Coronary artery (tissue), 2 donors: ENCODE results near the gene OCA2.
A peak's percentile ranks its signal among the peaks of the same experiment; 100 is the strongest.

Experiments
- DNase-seq: peaks from one replicate; pipeline ENCODE4 v3.0.0-alpha.2; 2017; ENCODE audit warnings: low spot score
- H3K27ac ChIP-seq, 2 donors: fragments of 200-600 bp; sonication (generic); one replicate each; pipeline ENCODE4 v1.5.1; 2016 to 2019
- H3K4me3 ChIP-seq: fragments of 200-600 bp; sonication (generic); 2 replicates; pipeline ENCODE4 v1.5.1; 2016; ENCODE audit warnings: mild to moderate bottlenecking, moderate library complexity
- TF ChIP-seq, protein P1 (sequence below): fragments of 200-600 bp; sonication (generic); IDR thresholded peaks from one replicate; pipeline ENCODE4 v1.5.1; 2019; ENCODE audit warnings: antibody characterized with exemption

Gene OCA2

DNA sequence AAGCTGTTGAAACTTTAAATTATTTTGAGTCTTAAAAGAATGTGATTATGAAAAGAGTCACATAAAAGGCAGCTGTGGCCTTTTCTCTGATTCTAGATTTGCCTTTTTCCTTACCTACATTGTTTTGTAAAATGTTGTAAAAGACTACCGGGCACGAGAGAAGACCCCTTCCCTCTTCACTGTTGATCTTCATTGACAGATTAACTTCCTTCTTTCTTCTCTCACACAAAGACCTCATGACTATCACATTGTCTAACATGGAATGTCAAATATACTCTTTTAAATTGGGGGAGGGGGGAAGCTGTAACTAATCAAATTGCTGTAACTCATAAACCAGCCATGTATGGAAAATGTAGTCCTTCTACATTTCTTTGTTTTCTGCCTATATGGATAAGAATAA lies 68.3 kb downstream of the OCA2 start:
- Histone ChIP-seq H3K27ac (no peak overlapping the region), H3K4me3 (no peak overlapping the region)
- no peak for DNase-seq
- TF ChIP-seq, protein P1, sequence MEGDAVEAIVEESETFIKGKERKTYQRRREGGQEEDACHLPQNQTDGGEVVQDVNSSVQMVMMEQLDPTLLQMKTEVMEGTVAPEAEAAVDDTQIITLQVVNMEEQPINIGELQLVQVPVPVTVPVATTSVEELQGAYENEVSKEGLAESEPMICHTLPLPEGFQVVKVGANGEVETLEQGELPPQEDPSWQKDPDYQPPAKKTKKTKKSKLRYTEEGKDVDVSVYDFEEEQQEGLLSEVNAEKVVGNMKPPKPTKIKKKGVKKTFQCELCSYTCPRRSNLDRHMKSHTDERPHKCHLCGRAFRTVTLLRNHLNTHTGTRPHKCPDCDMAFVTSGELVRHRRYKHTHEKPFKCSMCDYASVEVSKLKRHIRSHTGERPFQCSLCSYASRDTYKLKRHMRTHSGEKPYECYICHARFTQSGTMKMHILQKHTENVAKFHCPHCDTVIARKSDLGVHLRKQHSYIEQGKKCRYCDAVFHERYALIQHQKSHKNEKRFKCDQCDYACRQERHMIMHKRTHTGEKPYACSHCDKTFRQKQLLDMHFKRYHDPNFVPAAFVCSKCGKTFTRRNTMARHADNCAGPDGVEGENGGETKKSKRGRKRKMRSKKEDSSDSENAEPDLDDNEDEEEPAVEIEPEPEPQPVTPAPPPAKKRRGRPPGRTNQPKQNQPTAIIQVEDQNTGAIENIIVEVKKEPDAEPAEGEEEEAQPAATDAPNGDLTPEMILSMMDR = no peak

- H3K4me3 ChIP-seq = no peak overlapping the region
These were observed 71.4 kb downstream of the OCA2 start for GRCh38 chr15:28027714-28028076.

GRCh38 chr15:28026764-28027713 lies 72.1 kb downstream of the OCA2 start:
- TF ChIP-seq, protein P1 = no peak
- H3K27ac ChIP-seq = no peak overlapping the region
- H3K4me3 ChIP-seq = no peak overlapping the region
- DNase-seq = peak; percentile 41

More at GRCh38 chr15:28027714-28028076, 71.4 kb downstream of the OCA2 start:
- TF ChIP-seq, protein P1 = no peak
- H3K27ac ChIP-seq = no peak overlapping the region
- peak; percentile 61 for DNase-seq

DNA sequence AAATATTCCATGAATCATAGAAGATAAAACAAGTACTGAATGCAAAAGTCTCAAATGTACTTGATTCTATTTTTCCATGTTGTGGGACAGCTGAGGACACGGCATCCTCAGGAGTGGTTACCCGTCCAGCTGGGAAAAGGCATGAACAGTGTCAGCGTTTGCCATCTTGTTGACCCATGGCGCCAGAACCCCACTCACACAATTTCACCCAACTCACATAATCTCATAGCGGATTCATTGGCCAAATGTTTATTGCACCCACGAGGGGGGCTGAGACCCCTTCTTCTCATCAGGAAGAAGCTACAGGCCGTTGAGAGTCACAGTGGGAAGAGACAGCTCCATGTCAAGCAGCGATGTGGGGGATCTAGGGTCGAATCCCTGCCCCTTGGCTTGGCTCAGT lies 72.9 kb downstream of the OCA2 start:
- Histone ChIP-seq H3K27ac (no peak overlapping the region), H3K4me3 (no peak overlapping the region)
- TF ChIP-seq, protein P1 = no peak
- DNase-seq = peak; percentile 62

DNA sequence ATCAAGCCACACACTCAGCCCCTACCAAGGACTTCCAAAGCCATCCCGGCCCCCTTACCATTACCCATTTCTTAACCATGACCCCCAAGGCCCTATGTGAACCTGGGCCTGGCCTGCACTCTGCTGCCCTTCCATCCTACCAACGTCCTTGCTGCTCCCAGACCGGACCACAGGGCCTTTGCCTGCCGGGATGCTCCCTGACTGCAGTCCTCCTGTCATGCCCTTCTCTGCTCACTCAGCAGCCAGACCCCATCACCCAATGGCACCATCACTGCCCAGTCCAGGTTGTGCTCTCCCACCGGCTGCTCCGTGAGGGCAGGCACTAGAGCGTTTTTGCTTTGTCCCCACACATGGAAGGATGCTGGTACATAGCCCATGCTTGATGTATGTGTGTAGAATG lies 73.7 kb downstream of the OCA2 start:
- H3K27ac ChIP-seq = no peak overlapping the region
- no peak for DNase-seq
- no peak overlapping the region for H3K4me3 ChIP-seq
- TF ChIP-seq, protein P1 = no peak

DNA sequence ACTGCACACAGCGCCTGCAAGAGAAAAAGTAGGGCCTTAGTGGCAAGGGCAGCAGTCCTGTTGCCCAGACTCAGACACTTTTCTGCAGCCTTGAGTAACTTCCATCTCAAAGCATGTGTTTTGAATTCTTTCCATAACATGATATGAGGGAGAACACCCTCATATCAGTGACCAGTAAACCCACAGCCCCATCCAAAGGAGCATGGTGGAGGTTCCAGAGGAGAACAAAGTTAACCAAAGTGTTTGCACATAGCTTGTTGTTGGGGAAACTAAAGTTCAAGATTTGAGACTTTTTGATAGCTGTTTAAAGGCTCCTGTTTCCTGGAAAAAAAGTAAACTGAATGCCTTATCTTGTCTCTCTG lies 74.2 kb downstream of the OCA2 start:
- no peak for DNase-seq
- Histone ChIP-seq H3K4me3 (no peak overlapping the region), H3K27ac (no peak overlapping the region)
- TF ChIP-seq, protein P1 = no peak
